Inferior parietal cortex (tissue), 1 donor: ENCODE results near the gene ST6GALNAC6.
"Not testable (repeated sequence)": the region's sequence is repeated elsewhere in the genome, so short reads cannot be mapped to it uniquely, and the experiment has no call there.

Experiments
- DNase-seq: peaks from one replicate; pipeline ENCODE4 v3.0.0-alpha.2; 2016; ENCODE audit errors: extremely low spot score

Gene ST6GALNAC6

GRCh38 chr9:127893392-127893791 is 6.0 kb downstream of the ST6GALNAC6 start:
- no peak for DNase-seq

GRCh38 chr9:127892831-127893230 is 6.6 kb downstream of the ST6GALNAC6 start:
- DNase-seq, result no peak

DNA sequence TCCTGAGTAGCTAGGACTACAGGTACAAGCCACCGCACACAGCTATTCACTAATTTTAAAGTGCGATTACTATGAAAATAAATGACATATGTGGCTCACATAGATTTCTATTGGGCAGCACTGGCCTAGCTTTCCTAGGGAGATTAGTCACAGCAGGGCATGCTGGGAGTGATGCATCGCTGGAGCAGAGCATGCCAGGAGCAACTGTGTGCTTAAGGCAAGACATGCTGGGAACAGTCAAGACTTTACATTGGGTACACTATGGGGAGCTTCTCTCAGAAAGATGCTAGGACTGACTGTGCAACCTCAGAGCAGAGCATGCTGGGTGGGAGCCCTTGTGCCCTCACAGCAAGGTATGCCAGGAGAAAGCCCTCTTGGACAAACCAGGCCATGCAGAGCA is 9.3 kb downstream of the ST6GALNAC6 start:
- no peak for DNase-seq

- DNase-seq, result no peak
These were observed 11.6 kb downstream of the ST6GALNAC6 start for GRCh38 chr9:127887792-127888191.

GRCh38 chr9:127886401-127886972 is 12.9 kb downstream of the ST6GALNAC6 start:
- no peak for DNase-seq

DNA sequence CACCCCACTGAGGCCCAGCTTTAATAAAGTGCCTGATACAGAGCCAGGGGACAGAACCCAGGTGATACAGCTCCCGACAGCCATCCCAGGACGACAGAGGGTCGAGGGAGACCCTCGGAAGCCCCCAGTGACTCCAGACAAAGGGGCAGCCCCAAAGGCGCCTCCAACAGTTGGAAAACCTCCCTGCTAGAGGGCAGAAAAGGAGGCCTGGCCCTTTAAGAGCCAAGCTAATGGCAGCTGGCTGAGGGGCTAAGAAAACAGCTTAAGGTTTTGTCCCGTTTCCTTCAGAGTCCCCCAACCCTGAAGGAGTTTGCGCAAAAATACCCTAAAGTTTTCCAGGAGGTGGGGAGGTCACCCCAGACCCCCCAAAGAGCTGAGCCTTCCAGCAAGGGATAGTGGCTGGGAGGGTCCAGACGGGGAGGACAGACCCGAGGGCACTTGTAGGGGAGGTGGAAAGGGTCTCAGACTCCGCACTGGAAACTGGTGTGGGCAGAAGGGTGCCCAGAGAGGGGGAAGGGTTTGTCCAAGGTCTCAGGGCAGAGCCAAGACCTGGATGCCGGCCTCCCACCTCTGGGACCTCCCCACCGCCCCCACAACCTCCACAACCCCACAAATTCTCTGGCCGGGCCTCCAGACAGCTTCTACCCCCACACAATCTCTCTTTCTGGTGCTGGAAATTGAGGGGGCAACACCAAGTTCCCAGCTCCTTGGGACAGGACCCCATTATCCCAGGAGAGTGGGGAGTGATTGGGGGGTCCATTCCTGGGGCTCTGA is 13.7 kb downstream of the ST6GALNAC6 start:
- no peak for DNase-seq

DNA sequence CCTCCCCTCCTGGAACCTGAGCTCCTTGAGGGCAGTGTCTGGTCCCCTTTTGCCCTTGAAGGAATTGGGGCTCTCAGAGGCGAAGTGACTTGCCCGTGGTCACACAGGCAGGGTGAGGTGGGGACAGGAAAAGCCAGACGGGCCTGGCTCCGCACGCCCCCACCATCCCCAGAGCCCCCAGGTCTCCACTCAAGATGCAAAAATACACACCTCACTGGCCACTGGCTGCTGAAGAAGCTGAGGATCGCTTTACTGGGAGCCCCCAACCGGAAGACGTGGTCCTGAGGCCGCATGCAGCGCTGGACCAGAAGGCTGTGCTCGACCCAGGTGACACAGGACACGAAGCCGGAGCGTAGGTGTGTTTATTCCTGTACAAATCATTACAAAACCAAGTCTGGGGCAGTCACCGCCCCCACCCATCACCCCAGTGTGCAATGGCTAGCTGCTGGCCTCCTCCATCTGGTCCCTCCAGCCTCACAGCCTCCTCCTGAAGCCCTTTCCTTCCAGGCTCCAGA is 14.4 kb downstream of the ST6GALNAC6 start:
- DNase-seq, result no peak

GRCh38 chr9:127884427-127884911 is 14.9 kb downstream of the ST6GALNAC6 start:
- DNase-seq, result no peak

DNA sequence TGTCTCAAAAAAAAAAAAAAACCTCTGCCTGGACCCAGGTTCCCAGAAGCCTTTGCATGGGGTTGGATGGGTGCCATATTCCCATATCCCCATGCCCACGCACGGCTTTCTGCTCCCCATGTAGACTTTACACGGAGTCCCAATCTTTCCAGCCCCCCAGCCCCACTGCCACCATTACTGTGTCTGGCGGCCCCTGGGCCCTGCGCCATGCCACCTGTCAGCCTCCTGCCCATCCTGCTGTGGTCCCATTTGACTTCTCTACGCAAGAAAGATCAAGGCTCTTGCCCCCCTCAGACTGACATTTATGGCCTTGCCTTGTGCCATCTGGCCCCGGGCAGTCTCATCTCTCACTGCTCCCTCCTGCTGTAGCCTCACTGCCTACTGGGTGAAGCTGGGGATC is 15.4 kb downstream of the ST6GALNAC6 start:
- no peak for DNase-seq

DNA sequence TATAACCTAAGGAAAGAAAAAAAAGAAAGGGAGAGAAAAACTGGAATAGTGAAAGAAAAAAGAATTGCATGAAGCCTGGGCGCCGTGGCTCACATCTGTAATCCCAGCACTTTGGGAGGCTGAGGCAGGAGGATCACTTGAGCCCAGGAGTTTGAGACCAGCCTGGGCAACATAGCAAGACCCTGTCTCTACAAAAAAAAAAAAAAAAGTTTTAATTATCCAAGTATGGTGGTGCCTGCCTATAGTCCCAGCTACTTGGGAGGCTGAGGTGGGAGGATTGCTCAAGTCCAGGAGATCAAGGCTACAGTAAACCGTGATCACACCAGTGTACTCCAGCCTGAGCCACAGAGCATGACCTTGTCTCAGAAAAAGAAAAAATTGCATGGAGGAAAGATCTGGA is 17.7 kb downstream of the ST6GALNAC6 start:
- not testable (repeated sequence) for DNase-seq

DNA sequence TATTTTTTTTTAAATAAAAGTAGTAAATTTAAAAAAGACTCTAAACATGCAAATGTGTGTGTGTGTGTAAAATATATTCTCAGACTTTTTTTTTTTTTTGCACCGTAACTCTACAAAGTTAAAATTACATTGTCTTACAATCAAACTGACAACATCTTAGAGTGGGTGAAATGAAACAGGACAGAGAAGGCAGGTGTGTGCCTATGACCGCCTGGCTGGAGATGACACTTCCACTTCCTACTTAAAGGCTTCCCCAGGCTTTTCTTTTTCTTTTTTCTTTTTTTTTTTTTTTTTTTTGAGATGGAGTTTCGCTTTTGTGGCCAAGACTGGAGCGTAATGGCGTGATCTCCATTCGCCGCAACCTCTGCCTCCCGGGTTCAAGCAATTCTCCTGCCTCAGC is 19.3 kb downstream of the ST6GALNAC6 start:
- DNase-seq, result no peak

DNA sequence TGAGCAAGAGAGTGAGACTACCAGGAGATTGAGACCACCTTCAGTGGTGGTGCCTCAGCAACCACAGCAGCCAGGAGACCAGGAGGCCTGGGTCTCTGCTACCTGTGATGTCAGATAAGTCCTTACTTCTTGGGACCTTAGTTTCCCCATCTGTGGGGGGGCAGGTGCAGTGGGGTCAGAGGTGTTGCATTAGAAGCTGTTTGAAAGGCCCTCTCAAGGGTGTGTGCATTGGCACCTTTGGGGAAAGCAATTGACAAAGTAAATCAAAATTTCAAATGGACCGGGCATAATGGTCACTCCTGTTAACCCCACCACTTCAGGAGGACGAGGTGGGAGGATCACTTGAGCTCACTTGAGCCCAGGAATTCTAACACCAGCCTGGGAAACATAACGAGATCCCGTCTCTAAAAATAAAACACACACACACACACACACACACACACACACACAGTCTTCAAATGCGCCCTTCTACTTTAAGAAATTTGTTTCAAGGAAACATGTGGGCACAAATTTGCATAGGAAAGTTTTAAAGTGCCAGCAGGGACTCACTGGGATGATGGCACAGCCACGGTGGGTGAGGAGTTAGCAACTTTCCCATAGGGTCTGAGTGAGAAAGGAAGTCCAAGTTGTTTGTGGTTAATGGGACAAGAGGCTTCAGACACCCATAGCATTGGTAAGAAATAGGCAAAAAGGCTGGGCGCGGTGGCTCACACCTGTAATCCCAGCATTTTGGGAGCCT is 20.6 kb downstream of the ST6GALNAC6 start:
- no peak for DNase-seq

DNA sequence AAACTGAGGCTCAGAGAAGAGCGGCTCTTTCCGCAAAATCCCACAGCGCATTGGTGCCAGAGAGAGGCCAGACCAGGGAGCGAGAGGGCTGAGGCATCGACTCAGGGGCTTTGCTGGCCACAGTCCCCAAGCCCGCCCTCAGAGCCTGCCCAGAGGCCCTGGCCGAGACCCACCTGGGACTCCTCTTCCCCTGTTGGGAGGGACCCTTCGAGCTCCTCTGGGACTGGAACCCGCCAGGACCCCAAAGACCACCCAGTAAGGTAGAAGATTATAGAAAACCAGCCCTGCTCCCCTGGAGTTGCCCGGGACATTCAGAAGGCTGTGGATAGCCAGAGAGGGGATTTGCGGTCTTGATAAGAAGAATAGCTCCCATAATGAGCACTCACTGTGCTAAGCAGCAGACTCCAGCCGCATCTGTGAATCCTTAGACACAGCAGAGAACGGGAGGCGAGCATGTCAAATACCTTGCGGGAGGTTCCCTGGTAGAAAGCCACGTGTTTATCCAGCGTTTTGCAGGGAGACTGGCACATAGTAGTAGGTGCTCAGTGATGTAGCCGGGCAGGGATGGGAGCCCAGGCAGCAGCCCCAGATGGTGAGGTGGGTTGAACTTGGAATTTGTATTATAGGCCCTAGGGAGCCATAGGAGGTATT is 21.3 kb downstream of the ST6GALNAC6 start:
- DNase-seq, result no peak

- peak; percentile 82 for DNase-seq
These were observed 21.8 kb downstream of the ST6GALNAC6 start, which contains the start of gene AK1 for GRCh38 chr9:127877566-127877998. Gene AK1 (minus strand): TSS chr9:127877675. CDS start chr9:127874617, 3,058 bp downstream.

DNA sequence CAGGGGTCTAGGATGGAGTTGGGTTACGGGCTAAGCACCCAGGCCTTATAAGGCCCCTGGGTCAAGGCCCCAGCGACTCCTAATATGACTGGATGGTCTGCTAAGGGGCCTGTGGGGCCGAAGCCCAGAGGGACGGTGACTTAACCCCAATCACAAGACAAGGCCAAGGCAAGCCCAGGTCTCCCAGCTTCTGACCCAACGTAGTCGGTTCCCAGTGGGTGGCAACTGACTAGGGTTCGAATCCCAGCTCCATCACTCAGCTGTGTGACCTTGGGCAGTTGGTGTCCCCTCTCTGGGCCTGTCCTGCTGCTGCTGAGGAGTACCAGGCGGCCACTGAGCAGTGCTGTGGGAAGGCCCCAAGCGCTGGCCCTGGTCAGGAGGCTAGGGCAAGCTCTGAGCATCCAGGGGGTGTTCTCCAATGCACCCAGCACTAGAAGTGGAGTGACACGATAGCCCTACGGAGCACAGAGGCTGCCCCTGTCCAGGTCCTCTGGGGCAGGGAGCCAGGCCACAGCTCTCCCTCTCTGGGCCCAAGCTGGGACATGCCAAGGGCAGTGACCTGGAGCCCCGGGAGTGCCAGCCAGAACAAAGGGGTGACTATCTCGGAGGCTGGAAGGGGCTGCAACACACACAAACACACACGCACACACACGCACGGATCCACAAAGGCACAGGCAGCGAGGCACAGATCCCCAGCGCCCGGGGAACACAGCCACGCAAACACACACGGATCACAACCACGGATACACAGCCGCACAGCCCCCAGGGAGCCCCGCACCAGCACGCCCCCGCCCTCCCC is 22.4 kb downstream of the ST6GALNAC6 start:
- no peak for DNase-seq

DNA sequence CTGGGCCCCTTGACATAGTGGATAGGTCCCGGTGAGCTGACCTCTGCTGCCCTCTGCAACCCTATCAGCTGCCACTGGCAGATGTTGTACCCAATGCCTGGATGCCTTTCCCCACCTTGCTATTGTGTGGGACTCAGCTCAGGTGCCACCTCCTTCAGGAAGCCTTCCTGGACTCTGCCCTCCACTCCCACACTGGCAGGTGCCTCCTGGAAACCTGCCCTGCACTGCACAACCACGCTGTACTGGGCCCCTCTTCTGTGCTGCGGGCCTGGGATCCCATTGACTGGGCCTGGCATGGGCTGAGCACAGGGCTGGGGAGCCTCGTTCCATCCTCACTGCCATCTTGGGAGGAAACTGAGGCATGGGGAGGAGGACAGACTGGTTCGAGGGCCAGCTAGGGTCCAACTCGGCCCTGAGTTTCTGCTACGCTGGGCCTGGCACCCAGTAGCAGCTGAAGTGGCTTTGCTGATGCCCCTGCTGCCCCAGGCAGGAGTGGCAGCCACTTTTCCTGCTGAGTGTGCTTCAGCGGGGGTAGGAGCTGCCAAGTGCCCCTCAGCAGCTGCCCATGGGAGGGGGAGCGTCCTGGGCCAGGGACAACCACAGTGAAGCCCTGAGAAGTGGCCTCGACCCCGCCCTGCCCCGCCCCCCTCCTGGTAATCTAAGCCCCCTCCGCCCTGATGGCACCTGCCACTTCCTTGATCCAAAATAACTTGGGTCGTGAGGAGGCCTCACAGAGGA is 23.2 kb downstream of the ST6GALNAC6 start:
- DNase-seq, result no peak

GRCh38 chr9:127875306-127875966 is 24.0 kb downstream of the ST6GALNAC6 start:
- DNase-seq, result no peak

- no peak for DNase-seq
These were observed 24.8 kb downstream of the ST6GALNAC6 start for GRCh38 chr9:127874301-127875221.

DNA sequence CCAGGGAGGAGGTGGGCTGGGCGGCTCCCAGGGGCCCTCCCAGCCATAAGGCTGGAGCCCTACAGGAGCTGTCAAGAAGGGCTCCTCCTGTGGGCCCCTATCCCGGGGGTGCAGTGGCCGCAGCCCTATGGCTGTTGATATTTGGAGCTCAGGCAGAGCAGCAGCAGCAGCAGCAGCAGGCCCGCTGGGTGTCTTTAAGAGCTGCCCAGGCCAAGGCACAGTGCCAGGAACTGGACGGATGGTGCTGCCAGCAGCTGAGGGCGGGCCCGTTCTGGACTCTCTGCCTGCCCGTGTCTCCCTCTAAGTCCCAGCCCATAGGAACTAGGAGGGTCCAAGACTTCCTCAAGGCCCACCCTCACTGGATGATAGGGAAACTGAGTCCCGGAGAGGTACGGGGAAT is 25.5 kb downstream of the ST6GALNAC6 start:
- peak; percentile 76 for DNase-seq
